ENCODE measurements around the gene WDR70.

DNA sequence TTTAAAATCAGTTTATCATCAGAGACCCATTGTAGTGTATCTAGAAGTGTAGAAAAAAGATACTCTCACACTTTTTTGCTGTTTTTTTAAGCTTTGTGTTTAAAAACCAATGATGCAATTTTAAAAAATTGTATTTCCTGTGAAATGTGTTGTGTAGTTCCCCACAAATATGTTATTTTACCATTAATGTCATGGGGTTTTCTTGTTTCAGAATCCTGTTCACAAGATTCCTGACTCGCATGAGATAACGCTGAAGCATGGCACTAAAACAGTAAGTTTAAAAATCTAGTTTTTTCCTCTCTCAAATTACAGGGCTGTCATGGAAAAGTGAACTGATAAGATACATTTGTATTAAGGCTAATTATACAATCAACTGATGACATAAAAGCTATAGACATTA is 58.6 kb downstream of the WDR70 start:
- TF ChIP-seq, protein P1, sequence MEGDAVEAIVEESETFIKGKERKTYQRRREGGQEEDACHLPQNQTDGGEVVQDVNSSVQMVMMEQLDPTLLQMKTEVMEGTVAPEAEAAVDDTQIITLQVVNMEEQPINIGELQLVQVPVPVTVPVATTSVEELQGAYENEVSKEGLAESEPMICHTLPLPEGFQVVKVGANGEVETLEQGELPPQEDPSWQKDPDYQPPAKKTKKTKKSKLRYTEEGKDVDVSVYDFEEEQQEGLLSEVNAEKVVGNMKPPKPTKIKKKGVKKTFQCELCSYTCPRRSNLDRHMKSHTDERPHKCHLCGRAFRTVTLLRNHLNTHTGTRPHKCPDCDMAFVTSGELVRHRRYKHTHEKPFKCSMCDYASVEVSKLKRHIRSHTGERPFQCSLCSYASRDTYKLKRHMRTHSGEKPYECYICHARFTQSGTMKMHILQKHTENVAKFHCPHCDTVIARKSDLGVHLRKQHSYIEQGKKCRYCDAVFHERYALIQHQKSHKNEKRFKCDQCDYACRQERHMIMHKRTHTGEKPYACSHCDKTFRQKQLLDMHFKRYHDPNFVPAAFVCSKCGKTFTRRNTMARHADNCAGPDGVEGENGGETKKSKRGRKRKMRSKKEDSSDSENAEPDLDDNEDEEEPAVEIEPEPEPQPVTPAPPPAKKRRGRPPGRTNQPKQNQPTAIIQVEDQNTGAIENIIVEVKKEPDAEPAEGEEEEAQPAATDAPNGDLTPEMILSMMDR (IDR thresholded peaks at IDR 0.05), result no peak
- TF ChIP-seq POLR2A (IDR thresholded peaks at IDR 0.05), result no peak
